ENCODE results near the gene PELI2. TPM values are rescaled to one million over a fixed set of nuclear protein-coding genes. Genes with fewer than 3 reads are reported as not detected.

Gene PELI2
- total RNA-seq, 1 donor from 2014 or later, result 17.1 TPM

- TF ChIP-seq CTCF (IDR thresholded peaks at IDR 0.05), result no peak
- Histone ChIP-seq H3K36me3 (no peaks in the 10 kb centered on the region), H3K4me3 (no peak overlapping the region), H3K4me1 (no peaks in the 10 kb centered on the region), H3K9me3 (no peaks in the 10 kb centered on the region), H3K27me3 (no peaks in the 10 kb centered on the region), H3K27ac (no peak overlapping the region)
- intact Hi-C loops (cut with DNase I), result no loop called here
- DNase-seq (ENCODE audit: low spot score in 2 of 2), result no peak
Measured at GRCh38 chr14:56244138-56244789, 126.1 kb downstream of the PELI2 start.

- TF ChIP-seq CTCF (IDR thresholded peaks at IDR 0.05), result no peak
- Histone ChIP-seq H3K4me3 (no peak overlapping the region), H3K36me3 (no peaks in the 10 kb centered on the region), H3K27ac (no peak overlapping the region), H3K27me3 (no peaks in the 10 kb centered on the region), H3K4me1 (no peaks in the 10 kb centered on the region), H3K9me3 (no peaks in the 10 kb centered on the region)
- intact Hi-C loops (cut with DNase I), result no loop called here
- no peak for DNase-seq (ENCODE audit: low spot score in 2 of 2)
Measured at GRCh38 chr14:56247495-56248200, 129.4 kb downstream of the PELI2 start.

GRCh38 chr14:56248442-56248841 is 130.2 kb downstream of the PELI2 start:
- Histone ChIP-seq H3K4me1 (no peaks in the 10 kb centered on the region), H3K4me3 (no peak overlapping the region), H3K27me3 (no peaks in the 10 kb centered on the region), H3K27ac (no peak overlapping the region), H3K9me3 (no peaks in the 10 kb centered on the region), H3K36me3 (no peaks in the 10 kb centered on the region)
- DNase-seq (ENCODE audit: low spot score in 2 of 2), result no peak
- TF ChIP-seq CTCF (IDR thresholded peaks at IDR 0.05), result no peak
- intact Hi-C loops (cut with DNase I), result no loop called here

GRCh38 chr14:56261046-56261445 is 142.8 kb downstream of the PELI2 start:
- Histone ChIP-seq H3K9me3 (peaks cover 0 to 11% of the 10 kb centered on the region in 2 donors), H3K4me1 (no peaks in the 10 kb centered on the region), H3K36me3 (no peaks in the 10 kb centered on the region), H3K27ac (no peak overlapping the region), H3K27me3 (no peaks in the 10 kb centered on the region), H3K4me3 (no peak overlapping the region)
- no peak for TF ChIP-seq CTCF (IDR thresholded peaks at IDR 0.05)
- intact Hi-C loops (cut with DNase I), result no loop called here
- DNase-seq (ENCODE audit: low spot score in 2 of 2), result no peak

- no peak overlapping the region for H3K27ac ChIP-seq
- peaks cover 0 to 10% of the 10 kb centered on the region in 2 donors for H3K9me3 ChIP-seq
- no peak for DNase-seq (ENCODE audit: low spot score in 2 of 2)
- no peak for TF ChIP-seq CTCF (IDR thresholded peaks at IDR 0.05)
- H3K4me1 ChIP-seq, result no peaks in the 10 kb centered on the region
- no peak overlapping the region for H3K4me3 ChIP-seq
- no peaks in the 10 kb centered on the region for H3K36me3 ChIP-seq
- no peaks in the 10 kb centered on the region for H3K27me3 ChIP-seq
- intact Hi-C loops (cut with DNase I), result no loop called here
Measured at GRCh38 chr14:56262530-56262929, 144.3 kb downstream of the PELI2 start.

All from ascending aorta (tissue), 2 donors.